B cell (primary cell): ENCODE data around the gene VWA8.

Experiments
- EZH2 ChIP-seq: IDR thresholded peaks from 2 replicates; pipeline ENCODE4 v1.6.1; 2012; ENCODE audit warnings: borderline replicate concordance, low read depth, mild to moderate bottlenecking, moderate library complexity, low read length; ENCODE audit not compliant: insufficient read depth, poor library complexity, severe bottlenecking
- TF ChIP-seq, protein P1 (sequence below): fragments of 200-600 bp; IDR thresholded peaks from one replicate; pipeline ENCODE4 v1.8.0; 2022; ENCODE audit warnings: antibody characterized with exemption, mild to moderate bottlenecking

- TF ChIP-seq, protein P1, sequence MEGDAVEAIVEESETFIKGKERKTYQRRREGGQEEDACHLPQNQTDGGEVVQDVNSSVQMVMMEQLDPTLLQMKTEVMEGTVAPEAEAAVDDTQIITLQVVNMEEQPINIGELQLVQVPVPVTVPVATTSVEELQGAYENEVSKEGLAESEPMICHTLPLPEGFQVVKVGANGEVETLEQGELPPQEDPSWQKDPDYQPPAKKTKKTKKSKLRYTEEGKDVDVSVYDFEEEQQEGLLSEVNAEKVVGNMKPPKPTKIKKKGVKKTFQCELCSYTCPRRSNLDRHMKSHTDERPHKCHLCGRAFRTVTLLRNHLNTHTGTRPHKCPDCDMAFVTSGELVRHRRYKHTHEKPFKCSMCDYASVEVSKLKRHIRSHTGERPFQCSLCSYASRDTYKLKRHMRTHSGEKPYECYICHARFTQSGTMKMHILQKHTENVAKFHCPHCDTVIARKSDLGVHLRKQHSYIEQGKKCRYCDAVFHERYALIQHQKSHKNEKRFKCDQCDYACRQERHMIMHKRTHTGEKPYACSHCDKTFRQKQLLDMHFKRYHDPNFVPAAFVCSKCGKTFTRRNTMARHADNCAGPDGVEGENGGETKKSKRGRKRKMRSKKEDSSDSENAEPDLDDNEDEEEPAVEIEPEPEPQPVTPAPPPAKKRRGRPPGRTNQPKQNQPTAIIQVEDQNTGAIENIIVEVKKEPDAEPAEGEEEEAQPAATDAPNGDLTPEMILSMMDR = no peak
- no peak for TF ChIP-seq EZH2
These were observed 150.9 kb downstream of the VWA8 start for GRCh38 chr13:41809962-41810361.
